GM12878 (cell line): ENCODE measurements around the gene SLF1. TPM values are rescaled to one million over a fixed set of nuclear protein-coding genes. Genes with fewer than 3 reads are reported as not detected.

ENCODE experiments used
- ATAC-seq: fragments of 200-7000 bp; cut with Tn5 transposase; 3 replicates; pipeline ENCODE4 v1.9.1; 2020; ENCODE audit warnings: mild to moderate bottlenecking, moderate library complexity
- BruUV-seq: library from RNA; stranded (reverse); fragments of 400-500 nt; replicated peaks from 2 replicates; lab custom pipeline; 2021; lab: Mats Ljungman, UMichigan
- CTCF ChIA-PET: fragments of 300-600 bp; sonication (Branson Sonifier 250); formaldehyde crosslinking; extraction: SDS; loops from one replicate; lab custom pipeline; 2021; ENCODE audit warnings: inconsistent platforms; lab: Yijun Ruan, JAX
- POLR2A ChIA-PET: fragments of 350-600 bp; formaldehyde crosslinking; extraction: SDS; loops from one replicate; lab custom pipeline; 2021; ENCODE audit warnings: inconsistent platforms; lab: Charles Lee
- RAD21 ChIA-PET: fragments of 300-600 bp; sonication (Branson Sonifier 250); formaldehyde crosslinking; loops from one replicate; lab custom pipeline; 2023; ENCODE audit warnings: antibody characterized with exemption; ENCODE audit not compliant: unreplicated experiment; lab: Charles Lee
- SMC1A ChIA-PET: fragments of 300-600 bp; sonication (Branson Sonifier 250); formaldehyde crosslinking; loops from one replicate; lab custom pipeline; 2023; ENCODE audit not compliant: unreplicated experiment, uncharacterized antibody; lab: Charles Lee
- DNase-seq: peaks from one replicate; pipeline ENCODE4 v3.0.0-alpha.2; 2011; ENCODE audit warnings: low read depth, low spot score
- FAIRE-seq: peaks from 3 replicates; lab custom pipeline; 2011; peaks lifted over from hg19 to GRCh38; lab: Jason Lieb, UNC
- H2AFZ ChIP-seq: 2 replicates; pipeline ENCODE4 v1.6.0; 2011; ENCODE audit warnings: low read depth, low read length, control low read depth; ENCODE audit not compliant: control insufficient read depth
- H3K27ac ChIP-seq: 2 replicates; pipeline ENCODE4 v1.5.1; 2011; ENCODE audit warnings: control low read depth; ENCODE audit not compliant: control insufficient read depth, insufficient read depth
- H3K27me3 ChIP-seq, 2 experiments: replicated peaks in 1 of 2; 2 replicates each; pipeline versions ENCODE4 v1.6.0 to v1.6.1; 2011; ENCODE audit warnings: low read length in 1 of 2; ENCODE audit not compliant: control insufficient read depth in 2 of 2, insufficient read depth in 2 of 2
- H3K36me3 ChIP-seq, 2 experiments: 2 replicates each; pipeline ENCODE4 v1.5.1; 2011; ENCODE audit warnings: low read length in 1 of 2; ENCODE audit not compliant: control insufficient read depth in 2 of 2, insufficient read depth in 2 of 2
- H3K4me1 ChIP-seq: 2 replicates; pipeline ENCODE4 v1.6.1; 2011; ENCODE audit warnings: mild to moderate bottlenecking, low read length, moderate library complexity, mixed read lengths; ENCODE audit not compliant: control insufficient read depth, insufficient read depth
- H3K4me2 ChIP-seq: 2 replicates; pipeline ENCODE4 v1.6.0; 2011; ENCODE audit warnings: control low read depth; ENCODE audit not compliant: control insufficient read depth, insufficient read depth
- H3K4me3 ChIP-seq: fragments of 200-600 bp; sonication (generic); 2 replicates; pipeline ENCODE4 v1.5.1; 2016
- H3K79me2 ChIP-seq: 2 replicates; pipeline ENCODE4 v1.6.0; 2011; ENCODE audit warnings: low read length; ENCODE audit not compliant: control insufficient read depth, insufficient read depth
- H3K9ac ChIP-seq: 2 replicates; pipeline ENCODE4 v1.8.0; 2011; ENCODE audit warnings: low read length, control low read depth, mixed read lengths; ENCODE audit not compliant: control insufficient read depth, insufficient read depth
- H3K9me3 ChIP-seq: replicated peaks from 3 replicates; pipeline ENCODE4 v1.5.1; 2011; ENCODE audit warnings: mild to moderate bottlenecking, low read length; ENCODE audit not compliant: control insufficient read depth, insufficient read depth
- H4K20me1 ChIP-seq: 2 replicates; pipeline ENCODE4 v1.6.0; 2011; ENCODE audit not compliant: control insufficient read depth, insufficient read depth
- BACH1 ChIP-seq: fragments of 450-650 bp; IDR thresholded peaks from 2 replicates; pipeline ENCODE4 v1.6.1; 2017; ENCODE audit warnings: mild to moderate bottlenecking, borderline replicate concordance
- CBX3 ChIP-seq: fragments of 200-600 bp; sonication (generic); IDR thresholded peaks from 2 replicates; pipeline ENCODE4 v1.6.1; 2016; ENCODE audit warnings: low read depth, borderline replicate concordance
- ETV6 ChIP-seq, 2 experiments: fragments of 450-650 bp in 1 of 2; IDR thresholded peaks in 1 of 2; conservative IDR thresholded peaks in 1 of 2; 2 replicates each; pipeline ENCODE4 v1.6.1; 2014; ENCODE audit warnings: antibody characterized with exemption in 1 of 2, borderline replicate concordance in 1 of 2, low read depth in 1 of 2, mild to moderate bottlenecking in 1 of 2, moderate library complexity in 1 of 2
- JUND ChIP-seq: IDR thresholded peaks from 2 replicates; pipeline ENCODE4 v1.6.1; 2012; ENCODE audit warnings: low read depth, mild to moderate bottlenecking, low read length, improper control_type of control experiment, moderate library complexity
- LARP7 ChIP-seq: fragments of 450-650 bp; IDR thresholded peaks from 2 replicates; pipeline ENCODE4 v1.6.1; 2017; ENCODE audit warnings: mild to moderate bottlenecking
- MYB ChIP-seq: fragments of 150-350 bp; IDR thresholded peaks from 2 replicates; pipeline ENCODE4 v1.6.1; 2014; ENCODE audit warnings: mild to moderate bottlenecking, low read depth, low read length, borderline replicate concordance
- NFYA ChIP-seq: IDR thresholded peaks from 2 replicates; pipeline ENCODE4 v1.6.1; 2011; ENCODE audit warnings: low read depth, mild to moderate bottlenecking, low read length, improper control_type of control experiment, borderline replicate concordance
- NFYB ChIP-seq: IDR thresholded peaks from 2 replicates; pipeline ENCODE4 v1.6.1; 2011; ENCODE audit warnings: low read depth, mild to moderate bottlenecking, low read length, improper control_type of control experiment, moderate library complexity; ENCODE audit not compliant: insufficient read depth
- NR2F1 ChIP-seq: fragments of 450-650 bp; conservative IDR thresholded peaks from 2 replicates; pipeline ENCODE4 v1.6.1; 2017; ENCODE audit warnings: mild to moderate bottlenecking
- PAX8 ChIP-seq: fragments of 450-650 bp; IDR thresholded peaks from 2 replicates; pipeline ENCODE4 v1.6.1; 2017; ENCODE audit warnings: mild to moderate bottlenecking, moderate library complexity
- PML ChIP-seq: IDR thresholded peaks from 2 replicates; pipeline ENCODE4 v1.6.1; 2012; ENCODE audit warnings: low read length, inconsistent platforms
- RELA ChIP-seq: fragments of 450-650 bp; IDR thresholded peaks from 2 replicates; pipeline ENCODE4 v1.8.0; 2014; ENCODE audit warnings: borderline replicate concordance; ENCODE audit not compliant: partially characterized antibody
- SMARCA5 ChIP-seq: fragments of 450-650 bp; IDR thresholded peaks from 2 replicates; pipeline ENCODE4 v1.6.1; 2017; ENCODE audit warnings: mild to moderate bottlenecking
- SUZ12 ChIP-seq: fragments of 200-600 bp; sonication (generic); IDR thresholded peaks from one replicate; pipeline ENCODE4 v1.6.1; 2018; ENCODE audit warnings: antibody characterized with exemption, mild to moderate bottlenecking; ENCODE audit not compliant: unreplicated experiment
- TCF12 ChIP-seq: IDR thresholded peaks from 2 replicates; pipeline ENCODE4 v1.6.1; 2011; ENCODE audit warnings: low read depth, mild to moderate bottlenecking, low read length
- in situ Hi-C: fragments of 300-500 bp; cut with MboI; formaldehyde crosslinking; loops from 9 replicates; pipeline ENCODE4 v1.14.3; 2018; ENCODE audit warnings: mixed read lengths
- intact Hi-C: fragments of 100-400 bp; cut with micrococcal nuclease; formaldehyde crosslinking; loops from one replicate; pipeline ENCODE4 v1.14.2; 2022; ENCODE audit not compliant: unreplicated experiment
- polyA plus RNA-seq, 11 experiments: library from polyadenylated mRNA; depleted of rRNA in 4 of 11; unstranded in 6 of 11; stranded (reverse) in 5 of 11; fragments of >200 nt; fragmentation: Nextera tagmentation in 4 of 11; fragmentation: Illumina TruSeq in 1 of 11; extraction: Ambion mirVana in 4 of 11; extraction: Trizol in 1 of 11; gene quantifications; 1 replicate in 1 of 11; 2 replicates in 10 of 11; pipeline versions ENCODE4 v1.2.1 to v1.2.3, GENCODE V29; 2011 to 2016; ENCODE audit warnings: inconsistent platforms in 2 of 11, missing spikeins in 2 of 11, low read depth in 1 of 11
- total RNA-seq, 4 experiments: library from RNA; depleted of rRNA in 3 of 4; stranded (reverse); fragments of >200 nt in 3 of 4; fragmentation: Illumina TruSeq in 1 of 4; extraction: Trizol in 1 of 4; gene quantifications; 2 replicates each; pipeline versions ENCODE4 v1.2.1 to v1.2.3, GENCODE V29; 2013 to 2021
- TF ChIP-seq, protein P1 (sequence below): IDR thresholded peaks from 2 replicates; pipeline ENCODE4 v1.6.1; 2012; ENCODE audit warnings: improper control_type of control experiment, low read depth, low read length; ENCODE audit not compliant: insufficient replicate concordance
- TF ChIP-seq, protein P2 (sequence below): fragments of 450-650 bp; IDR thresholded peaks from 2 replicates; pipeline ENCODE4 v1.6.1; 2017; ENCODE audit warnings: antibody characterized with exemption, mild to moderate bottlenecking, moderate library complexity

The SLF1 gene
- total and polyA plus RNA-seq, 10 of the 15 experiments (the other 5 are each of a cell fraction or from before 2014, with no cell fraction given): 8.1 to 27.0 (median 13.4) TPM

DNA sequence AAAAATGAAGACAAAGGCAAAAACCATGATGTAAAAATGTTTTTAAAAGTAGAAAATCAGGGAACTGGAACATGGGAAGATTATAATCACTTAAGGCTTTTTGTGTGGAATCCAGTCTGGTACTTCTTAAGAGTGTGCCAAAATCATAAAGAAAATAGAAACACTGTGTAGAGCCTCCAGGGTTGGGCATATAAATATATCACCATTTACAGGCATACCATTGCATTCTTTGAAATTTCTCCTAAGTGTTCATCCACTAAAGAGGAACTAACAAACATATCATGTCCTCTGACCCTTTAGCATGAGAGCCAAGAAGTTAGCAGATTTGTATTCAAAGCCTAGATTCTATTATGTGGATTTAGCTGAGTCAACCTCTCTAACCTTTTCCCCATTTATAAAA is 93.3 kb downstream of the SLF1 start:
- no peak overlapping the region for H3K4me2 ChIP-seq
- no peaks in the 10 kb centered on the region for H3K9me3 ChIP-seq
- no peaks in the 10 kb centered on the region for H4K20me1 ChIP-seq
- ChIA-PET RAD21 (no interaction called here), SMC1A (no interaction called here), CTCF (no interaction called here), POLR2A (no interaction called here)
- no peak overlapping the region for H3K9ac ChIP-seq
- in situ Hi-C loops: no loop called here
- H3K27ac ChIP-seq: no peak overlapping the region
- 0 out of 2 replicates have a peak, but pooled peaks cover 2% of the 10 kb centered on the region for H3K4me1 ChIP-seq
- ATAC-seq (no peak), FAIRE-seq (no peak), DNase-seq (no peak)
- TF ChIP-seq JUND (no peak), SUZ12 (no peak), NFYA (no peak), BACH1 (no peak), PML (no peak), NFYB (no peak), ETV6 (conservative IDR thresholded peaks at IDR 0.05 in 1 of 2, IDR thresholded peaks at IDR 0.05 in 1 of 2; ENCODE audit: borderline replicate concordance in 1 of 2, low read depth in 1 of 2) (no peak), PAX8 (no peak), MYB (no peak), SMARCA5 (no peak), LARP7 (no peak), CBX3 (no peak), RELA (no peak), NR2F1 (no peak), TCF12 (no peak)
- TF ChIP-seq, protein P1, sequence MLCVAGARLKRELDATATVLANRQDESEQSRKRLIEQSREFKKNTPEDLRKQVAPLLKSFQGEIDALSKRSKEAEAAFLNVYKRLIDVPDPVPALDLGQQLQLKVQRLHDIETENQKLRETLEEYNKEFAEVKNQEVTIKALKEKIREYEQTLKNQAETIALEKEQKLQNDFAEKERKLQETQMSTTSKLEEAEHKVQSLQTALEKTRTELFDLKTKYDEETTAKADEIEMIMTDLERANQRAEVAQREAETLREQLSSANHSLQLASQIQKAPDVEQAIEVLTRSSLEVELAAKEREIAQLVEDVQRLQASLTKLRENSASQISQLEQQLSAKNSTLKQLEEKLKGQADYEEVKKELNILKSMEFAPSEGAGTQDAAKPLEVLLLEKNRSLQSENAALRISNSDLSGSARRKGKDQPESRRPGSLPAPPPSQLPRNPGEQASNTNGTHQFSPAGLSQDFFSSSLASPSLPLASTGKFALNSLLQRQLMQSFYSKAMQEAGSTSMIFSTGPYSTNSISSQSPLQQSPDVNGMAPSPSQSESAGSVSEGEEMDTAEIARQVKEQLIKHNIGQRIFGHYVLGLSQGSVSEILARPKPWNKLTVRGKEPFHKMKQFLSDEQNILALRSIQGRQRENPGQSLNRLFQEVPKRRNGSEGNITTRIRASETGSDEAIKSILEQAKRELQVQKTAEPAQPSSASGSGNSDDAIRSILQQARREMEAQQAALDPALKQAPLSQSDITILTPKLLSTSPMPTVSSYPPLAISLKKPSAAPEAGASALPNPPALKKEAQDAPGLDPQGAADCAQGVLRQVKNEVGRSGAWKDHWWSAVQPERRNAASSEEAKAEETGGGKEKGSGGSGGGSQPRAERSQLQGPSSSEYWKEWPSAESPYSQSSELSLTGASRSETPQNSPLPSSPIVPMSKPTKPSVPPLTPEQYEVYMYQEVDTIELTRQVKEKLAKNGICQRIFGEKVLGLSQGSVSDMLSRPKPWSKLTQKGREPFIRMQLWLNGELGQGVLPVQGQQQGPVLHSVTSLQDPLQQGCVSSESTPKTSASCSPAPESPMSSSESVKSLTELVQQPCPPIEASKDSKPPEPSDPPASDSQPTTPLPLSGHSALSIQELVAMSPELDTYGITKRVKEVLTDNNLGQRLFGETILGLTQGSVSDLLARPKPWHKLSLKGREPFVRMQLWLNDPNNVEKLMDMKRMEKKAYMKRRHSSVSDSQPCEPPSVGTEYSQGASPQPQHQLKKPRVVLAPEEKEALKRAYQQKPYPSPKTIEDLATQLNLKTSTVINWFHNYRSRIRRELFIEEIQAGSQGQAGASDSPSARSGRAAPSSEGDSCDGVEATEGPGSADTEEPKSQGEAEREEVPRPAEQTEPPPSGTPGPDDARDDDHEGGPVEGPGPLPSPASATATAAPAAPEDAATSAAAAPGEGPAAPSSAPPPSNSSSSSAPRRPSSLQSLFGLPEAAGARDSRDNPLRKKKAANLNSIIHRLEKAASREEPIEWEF: no peak
- TF ChIP-seq, protein P2, sequence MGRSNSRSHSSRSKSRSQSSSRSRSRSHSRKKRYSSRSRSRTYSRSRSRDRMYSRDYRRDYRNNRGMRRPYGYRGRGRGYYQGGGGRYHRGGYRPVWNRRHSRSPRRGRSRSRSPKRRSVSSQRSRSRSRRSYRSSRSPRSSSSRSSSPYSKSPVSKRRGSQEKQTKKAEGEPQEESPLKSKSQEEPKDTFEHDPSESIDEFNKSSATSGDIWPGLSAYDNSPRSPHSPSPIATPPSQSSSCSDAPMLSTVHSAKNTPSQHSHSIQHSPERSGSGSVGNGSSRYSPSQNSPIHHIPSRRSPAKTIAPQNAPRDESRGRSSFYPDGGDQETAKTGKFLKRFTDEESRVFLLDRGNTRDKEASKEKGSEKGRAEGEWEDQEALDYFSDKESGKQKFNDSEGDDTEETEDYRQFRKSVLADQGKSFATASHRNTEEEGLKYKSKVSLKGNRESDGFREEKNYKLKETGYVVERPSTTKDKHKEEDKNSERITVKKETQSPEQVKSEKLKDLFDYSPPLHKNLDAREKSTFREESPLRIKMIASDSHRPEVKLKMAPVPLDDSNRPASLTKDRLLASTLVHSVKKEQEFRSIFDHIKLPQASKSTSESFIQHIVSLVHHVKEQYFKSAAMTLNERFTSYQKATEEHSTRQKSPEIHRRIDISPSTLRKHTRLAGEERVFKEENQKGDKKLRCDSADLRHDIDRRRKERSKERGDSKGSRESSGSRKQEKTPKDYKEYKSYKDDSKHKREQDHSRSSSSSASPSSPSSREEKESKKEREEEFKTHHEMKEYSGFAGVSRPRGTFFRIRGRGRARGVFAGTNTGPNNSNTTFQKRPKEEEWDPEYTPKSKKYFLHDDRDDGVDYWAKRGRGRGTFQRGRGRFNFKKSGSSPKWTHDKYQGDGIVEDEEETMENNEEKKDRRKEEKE: no peak
- H3K27me3 ChIP-seq: no peaks in the 10 kb centered on the region
- no peaks in the 10 kb centered on the region; a peak in 3 of 4 replicates for H3K36me3 ChIP-seq
- intact Hi-C loops: no loop called here
- no peaks in the 10 kb centered on the region for H3K79me2 ChIP-seq
- no TSS peak for BruUV-seq
- no peak overlapping the region for H2AFZ ChIP-seq
- no peak overlapping the region for H3K4me3 ChIP-seq
